HG02852 (cell line): ENCODE data around the gene TFDP2.
"Not testable (repeated sequence)": the region's sequence is repeated elsewhere in the genome, so short reads cannot be mapped to it uniquely, and the experiment has no call there.

Experiments
- ATAC-seq: cut with Tn5 transposase; IDR thresholded peaks from one replicate; pipeline ENCODE4 v1.9.1; 2021; ENCODE audit warnings: mild to moderate bottlenecking, moderate library complexity; ENCODE audit not compliant: unreplicated experiment

Gene TFDP2

DNA sequence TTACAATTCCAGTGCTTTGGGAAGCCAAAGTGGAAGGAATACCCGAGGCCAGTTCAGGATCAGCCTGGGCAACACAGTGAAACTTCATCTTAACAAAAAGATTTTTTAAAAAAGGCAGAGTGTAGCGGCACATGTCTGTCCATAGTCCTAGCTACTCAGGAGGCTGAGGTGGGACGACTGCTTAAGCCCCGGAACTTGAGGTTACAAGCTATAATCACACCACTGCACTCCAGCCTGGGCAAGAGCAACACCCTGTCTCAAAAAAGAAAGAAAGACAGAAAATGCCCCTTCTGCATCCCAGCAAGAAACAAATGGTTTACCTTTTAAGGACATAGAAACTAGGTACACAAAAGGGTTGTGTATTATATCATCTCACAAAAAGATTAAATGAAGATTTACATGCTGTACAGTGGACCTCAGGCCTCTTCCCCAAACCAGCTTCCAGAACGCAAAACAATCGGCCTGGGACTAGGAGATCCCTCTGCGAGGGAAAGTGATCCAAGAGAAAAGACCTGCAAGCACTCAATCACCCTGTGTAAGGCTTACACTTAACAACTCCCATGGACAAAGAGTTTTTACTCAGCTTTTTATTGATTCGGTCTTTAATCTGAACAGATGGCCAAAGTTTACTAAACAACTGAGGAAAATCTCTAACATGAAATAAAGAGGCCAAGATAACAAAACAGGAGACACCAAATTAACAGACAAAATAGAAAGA lies 21.2 kb downstream of the TFDP2 start:
- no peak for ATAC-seq

DNA sequence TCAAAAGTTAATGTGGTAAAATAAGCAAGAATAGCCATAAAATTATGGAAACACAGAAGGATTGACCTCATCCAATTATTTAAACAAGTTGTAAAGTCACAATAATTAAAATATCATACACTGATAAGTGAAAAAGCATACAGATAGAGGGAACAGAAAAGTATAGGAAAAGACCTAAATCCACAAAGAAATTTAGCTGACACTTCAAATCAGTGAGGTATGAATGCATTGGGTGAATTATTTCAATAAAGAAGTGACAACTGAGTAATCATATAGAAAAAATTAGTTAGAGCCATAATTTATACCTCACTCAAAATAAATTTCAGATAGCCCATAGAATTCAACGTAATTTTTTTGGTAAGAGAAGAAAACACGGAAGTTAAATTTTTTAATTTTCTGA lies 25.1 kb downstream of the TFDP2 start:
- no peak for ATAC-seq

- ATAC-seq: no peak
Observed at GRCh38 chr3:142120707-142121106, 28.6 kb downstream of the TFDP2 start.

- no peak for ATAC-seq
Observed at GRCh38 chr3:142118911-142119310, 30.4 kb downstream of the TFDP2 start.

DNA sequence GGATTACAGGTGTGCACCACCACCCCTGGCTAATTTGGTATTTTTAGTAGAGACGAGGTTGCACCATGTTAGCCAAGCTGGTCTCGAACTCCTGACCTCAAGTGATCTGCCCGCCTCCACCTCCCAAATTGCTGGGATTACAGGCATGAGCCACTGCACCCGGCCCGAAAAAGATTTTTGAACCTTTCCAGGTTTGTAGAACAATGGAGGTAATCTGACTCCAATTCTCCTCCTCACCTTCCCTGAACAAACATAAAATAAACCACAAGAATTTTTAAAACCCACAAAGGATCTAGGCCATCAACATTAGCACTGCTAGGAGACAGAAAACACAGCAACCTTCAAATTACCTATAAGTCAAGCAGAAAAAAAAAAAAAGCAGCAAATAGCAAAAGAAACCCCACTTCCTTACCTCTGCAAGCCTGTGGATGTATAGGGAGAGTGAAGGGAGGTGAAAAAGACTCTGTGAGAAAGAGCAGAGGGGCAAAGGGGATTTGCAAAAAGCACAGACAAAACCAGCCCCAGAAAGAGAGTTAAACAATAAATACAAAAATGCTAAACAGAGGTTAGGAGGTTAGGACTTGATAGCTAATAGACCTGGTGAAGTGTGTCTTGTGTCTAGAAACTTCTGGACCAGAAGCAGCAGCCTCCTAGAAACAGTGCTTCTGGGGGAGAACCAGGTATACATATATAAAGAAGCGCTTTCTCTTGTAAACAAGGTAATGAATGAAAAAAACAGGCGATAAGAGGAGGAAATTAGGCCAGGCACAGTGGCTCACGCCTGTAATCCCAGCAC lies 32.1 kb downstream of the TFDP2 start:
- ATAC-seq: no peak

GRCh38 chr3:142115867-142116668 lies 33.3 kb downstream of the TFDP2 start:
- ATAC-seq: no peak

- ATAC-seq: no peak
Observed at GRCh38 chr3:142112601-142113000, 36.7 kb downstream of the TFDP2 start.

GRCh38 chr3:142106548-142106947 lies 42.8 kb downstream of the TFDP2 start:
- ATAC-seq: no peak

GRCh38 chr3:142105991-142106390 lies 43.4 kb downstream of the TFDP2 start:
- ATAC-seq: no peak

- ATAC-seq: no peak
Observed at GRCh38 chr3:142104763-142105162, 44.6 kb downstream of the TFDP2 start.

DNA sequence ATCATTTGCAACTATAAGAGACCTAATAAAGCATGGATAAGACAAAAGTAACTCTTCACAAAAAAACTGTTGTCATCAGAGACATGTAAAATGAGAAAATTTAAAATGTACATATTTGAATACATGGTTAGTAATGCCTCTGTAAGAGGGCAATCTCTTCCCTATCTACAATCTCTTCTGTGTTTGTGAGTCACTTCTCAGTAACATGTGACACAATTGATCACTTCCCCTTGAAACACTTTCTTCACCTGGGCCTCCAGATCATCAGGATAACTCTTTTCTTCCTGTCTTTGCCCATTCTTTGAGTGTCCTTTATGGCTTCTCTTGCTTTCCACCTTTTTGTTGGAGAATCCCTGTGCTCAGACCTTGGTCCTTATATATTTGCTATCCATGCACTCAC lies 50.4 kb downstream of the TFDP2 start:
- ATAC-seq: no peak

DNA sequence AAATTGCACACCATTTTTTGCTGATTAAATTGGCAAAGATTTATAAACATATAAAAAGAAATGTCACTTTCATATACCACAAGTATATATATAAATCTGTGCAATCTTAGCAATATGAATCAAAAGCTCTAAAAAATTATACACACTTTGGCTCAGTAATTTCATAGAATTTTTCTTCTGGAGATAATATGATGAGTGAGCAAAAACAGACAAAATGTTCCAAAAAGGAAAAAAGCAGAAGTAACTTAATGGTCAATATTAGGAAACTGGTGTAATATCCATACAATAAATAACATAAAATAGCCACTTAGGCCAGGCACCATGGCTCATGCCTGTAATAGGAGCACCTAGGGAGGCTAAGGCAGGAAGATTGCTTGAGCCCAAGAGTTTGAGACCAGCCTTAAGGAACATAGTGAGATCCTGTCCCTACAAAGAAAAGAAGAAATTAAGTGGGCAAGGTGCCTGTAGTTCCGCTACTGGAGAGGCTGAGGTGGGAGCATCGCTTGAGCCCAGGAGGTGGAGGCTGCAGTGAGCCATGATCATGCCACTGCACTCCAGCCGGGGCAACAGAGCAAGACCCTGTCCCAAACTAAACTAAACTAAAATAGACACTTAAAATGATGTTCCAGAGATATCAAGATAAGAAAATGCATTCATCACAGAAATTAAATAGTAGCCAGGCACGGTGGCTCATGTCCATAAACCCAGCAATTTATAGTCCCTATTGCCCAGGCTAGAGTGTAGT lies 52.1 kb downstream of the TFDP2 start:
- no peak for ATAC-seq

DNA sequence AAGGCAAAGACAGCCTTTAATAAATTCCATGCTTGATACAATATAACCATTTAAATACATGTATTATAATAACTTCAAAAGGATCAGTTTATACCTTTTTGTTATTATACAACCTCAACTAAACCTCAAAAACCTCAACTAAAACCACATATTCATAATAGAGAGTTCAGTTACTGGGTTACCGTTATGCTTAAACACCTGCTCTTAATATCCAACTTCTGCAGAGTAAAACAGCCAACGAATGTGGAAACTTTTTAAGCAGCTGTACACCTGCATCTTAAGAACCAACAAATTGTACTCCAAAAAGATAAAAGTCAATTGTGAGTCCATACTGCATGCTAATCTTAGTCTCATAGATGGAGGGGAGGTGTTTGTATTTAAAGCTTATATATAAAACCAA lies 53.5 kb downstream of the TFDP2 start:
- ATAC-seq: no peak

DNA sequence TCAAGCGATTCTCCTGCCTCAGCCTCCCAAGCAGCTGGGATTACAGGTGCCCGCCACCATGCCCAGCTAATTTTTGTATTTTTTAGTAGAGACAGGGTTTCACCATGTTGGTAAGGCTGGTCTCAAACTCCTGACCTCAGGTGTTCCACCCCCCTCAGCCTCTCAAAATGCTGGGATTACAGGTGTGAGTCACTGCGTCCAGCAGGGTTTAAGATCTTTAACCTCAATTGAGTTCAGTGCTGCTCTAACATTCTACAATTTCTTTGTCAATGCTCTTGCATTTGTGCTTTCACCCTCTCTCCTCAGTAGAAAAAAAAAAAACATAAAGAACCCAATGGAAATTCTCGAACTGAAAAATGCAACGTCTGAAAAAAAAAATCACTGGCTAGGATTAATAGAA lies 60.4 kb downstream of the TFDP2 start:
- not testable (repeated sequence) for ATAC-seq

GRCh38 chr3:142088522-142088921 lies 60.8 kb downstream of the TFDP2 start:
- no peak for ATAC-seq

- no peak for ATAC-seq
Observed at GRCh38 chr3:142087676-142088075, 61.7 kb downstream of the TFDP2 start.

GRCh38 chr3:142086581-142087090 lies 62.7 kb downstream of the TFDP2 start:
- no peak for ATAC-seq

DNA sequence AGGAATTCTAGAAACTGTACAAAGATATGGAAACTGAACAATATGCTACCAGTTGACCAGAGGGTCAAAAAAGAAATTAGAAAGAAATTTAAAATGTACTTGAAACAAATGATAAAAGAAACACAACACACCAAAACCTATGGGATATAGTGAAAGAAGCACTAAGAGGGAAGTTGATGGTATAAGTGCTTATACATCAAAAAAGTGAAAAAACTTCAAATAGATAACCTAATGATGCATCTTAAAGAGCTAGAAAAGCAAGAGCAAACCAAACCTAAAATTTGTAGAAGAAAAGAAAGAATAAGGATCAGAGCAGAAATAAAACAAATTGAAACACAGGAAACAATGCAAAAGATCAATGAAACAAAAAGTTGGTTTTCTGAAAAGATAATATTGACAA lies 68.2 kb downstream of the TFDP2 start:
- ATAC-seq: no peak

DNA sequence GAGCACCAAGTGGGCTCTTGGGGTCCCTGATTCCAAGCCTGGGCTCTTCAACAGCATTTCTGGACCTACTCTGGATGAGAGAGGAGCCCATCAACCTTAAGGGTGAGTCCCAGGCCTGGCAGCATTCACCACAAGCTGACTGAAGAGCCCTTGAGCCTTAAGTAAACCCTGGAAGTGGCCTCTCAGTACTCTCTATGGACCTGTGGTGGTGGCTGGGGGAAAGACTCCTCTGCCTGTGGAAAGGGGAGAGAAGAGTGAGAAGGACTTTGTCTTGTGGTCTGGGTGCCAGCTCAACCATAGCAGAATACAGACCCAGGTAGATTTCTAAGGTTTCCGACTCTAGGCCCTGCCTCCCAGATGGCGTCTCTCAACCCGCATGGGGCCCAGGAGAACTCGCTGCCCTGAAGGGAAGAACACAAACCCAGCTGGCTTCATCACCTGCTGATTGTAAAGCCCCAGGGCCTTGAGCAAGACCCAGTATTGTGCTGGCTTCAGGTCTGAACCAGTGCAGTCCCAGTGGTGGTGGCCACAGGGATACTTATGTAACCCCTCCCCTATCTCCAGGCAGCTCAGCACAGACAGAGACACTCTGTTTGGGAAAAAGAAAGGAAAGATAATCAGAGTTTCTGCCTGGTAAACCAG lies 71.4 kb downstream of the TFDP2 start:
- no peak for ATAC-seq

GRCh38 chr3:142077155-142077858 lies 72.0 kb downstream of the TFDP2 start:
- no peak for ATAC-seq
